Body of pancreas (tissue), 4 donors: ENCODE results near the gene GPR89B.
"Not testable (repeated sequence)": the region's sequence is repeated elsewhere in the genome, so short reads cannot be mapped to it uniquely, and the experiment has no call there.

Source experiments
- CTCF ChIP-seq, 7 experiments: fragments of 450-650 bp in 4 of 7; fragments of 200-600 bp in 3 of 7; sonication (generic) in 3 of 7; IDR thresholded peaks; one replicate each; pipeline ENCODE4 v1.5.1; 2016 to 2019; ENCODE audit warnings: antibody characterized with exemption in 7 of 7
- POLR2A ChIP-seq, 3 donors: fragments of 450-650 bp; IDR thresholded peaks; one replicate each; pipeline ENCODE4 v1.6.1; 2016; ENCODE audit warnings: antibody characterized with exemption in 3 of 3, mild to moderate bottlenecking in 2 of 3

- not testable (repeated sequence) for TF ChIP-seq CTCF, POLR2A (IDR thresholded peaks at IDR 0.05)
These were observed 86.3 kb downstream of the GPR89B start for GRCh38 chr1:148014289-148015200.
